GM11168 (cell line): Measurements from ENCODE around the gene TAF1.
"Not testable (repeated sequence)": the region's sequence is repeated elsewhere in the genome, so short reads cannot be mapped to it uniquely, and the experiment has no call there.

Source experiments
- in situ Hi-C: fragments of 300-500 bp; cut with MboI; formaldehyde crosslinking; loops from one replicate; pipeline ENCODE4 v1.12.0; 2022; ENCODE audit warnings: low sequenced_read_pairs; ENCODE audit not compliant: unreplicated experiment

The TAF1 gene

GRCh38 chrX:71365875-71366673 lies at the start of gene TAF1:
Gene TAF1, plus strand, starts transcription at chrX:71366357. Its CDS starts 18 bp downstream, at chrX:71366375.
- in situ Hi-C loops = no loop called here

DNA sequence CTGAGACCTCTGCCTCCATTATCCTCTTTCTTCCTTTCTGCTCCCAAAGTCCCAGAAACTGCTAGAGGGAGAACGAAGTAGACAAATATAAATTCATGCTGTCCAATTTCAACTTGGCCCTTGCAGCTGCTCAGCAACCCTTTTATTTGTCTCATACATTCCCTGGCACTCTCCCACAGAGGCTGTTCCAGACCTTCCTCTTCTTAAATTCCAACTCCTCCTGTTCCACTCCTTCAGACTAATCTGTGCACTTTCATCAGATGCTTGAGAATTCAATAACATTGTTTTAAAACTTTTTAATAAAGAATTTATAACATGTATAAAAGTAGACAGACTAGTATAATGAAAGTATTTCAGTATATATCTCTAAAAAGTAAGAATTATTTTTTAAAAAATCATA lies 49.2 kb upstream of the TAF1 start:
- in situ Hi-C loops = not testable (repeated sequence)

DNA sequence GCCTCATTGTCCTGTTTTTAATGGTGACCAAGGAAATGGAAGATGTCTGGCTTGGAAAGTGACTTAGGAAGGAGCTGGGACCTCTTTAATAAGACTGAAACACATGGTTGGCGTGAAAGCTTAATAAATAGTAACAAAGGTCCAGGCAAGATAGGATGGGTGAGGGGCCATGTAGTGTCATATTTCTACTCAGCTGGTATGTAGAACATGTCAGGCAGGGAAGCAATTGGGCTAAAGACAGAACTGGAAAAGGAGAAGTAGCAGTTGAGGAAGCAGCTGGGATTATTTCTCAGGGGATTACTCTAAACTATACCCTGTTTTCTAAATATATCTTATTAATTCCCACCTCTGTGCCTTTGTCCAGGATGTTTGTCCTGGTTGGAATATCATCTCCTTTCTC lies 46.0 kb upstream of the TAF1 start:
- in situ Hi-C loops = no loop called here

- in situ Hi-C loops = no loop called here
These were observed 44.4 kb upstream of the TAF1 start for GRCh38 chrX:71321731-71322130.

- in situ Hi-C loops = not testable (repeated sequence)
These were observed 41.7 kb upstream of the TAF1 start for GRCh38 chrX:71324452-71324851.

DNA sequence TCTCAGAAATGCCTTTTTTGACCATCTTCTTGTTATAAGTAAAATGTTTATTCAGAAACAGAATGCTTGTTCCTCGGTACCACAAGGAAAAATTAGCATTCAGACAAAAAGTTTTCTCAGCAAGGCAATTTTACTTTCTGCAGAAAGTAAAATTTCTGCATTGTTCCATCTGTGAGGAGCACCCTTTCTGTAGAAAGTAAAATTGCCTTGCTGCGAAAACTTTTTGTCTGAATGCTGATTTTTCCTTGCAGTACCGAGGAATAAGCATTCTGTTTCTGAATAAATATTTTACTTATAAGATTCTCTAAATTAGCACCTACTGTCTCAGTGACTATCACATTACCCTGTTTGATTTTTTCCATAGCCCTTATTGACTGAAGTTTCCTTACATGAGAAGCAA lies 39.8 kb upstream of the TAF1 start:
- in situ Hi-C loops = no loop called here

GRCh38 chrX:71349151-71349665 lies 16.9 kb upstream of the TAF1 start:
- in situ Hi-C loops = not testable (repeated sequence)

- in situ Hi-C loops = not testable (repeated sequence)
These were observed 16.3 kb upstream of the TAF1 start for GRCh38 chrX:71349867-71350266.

DNA sequence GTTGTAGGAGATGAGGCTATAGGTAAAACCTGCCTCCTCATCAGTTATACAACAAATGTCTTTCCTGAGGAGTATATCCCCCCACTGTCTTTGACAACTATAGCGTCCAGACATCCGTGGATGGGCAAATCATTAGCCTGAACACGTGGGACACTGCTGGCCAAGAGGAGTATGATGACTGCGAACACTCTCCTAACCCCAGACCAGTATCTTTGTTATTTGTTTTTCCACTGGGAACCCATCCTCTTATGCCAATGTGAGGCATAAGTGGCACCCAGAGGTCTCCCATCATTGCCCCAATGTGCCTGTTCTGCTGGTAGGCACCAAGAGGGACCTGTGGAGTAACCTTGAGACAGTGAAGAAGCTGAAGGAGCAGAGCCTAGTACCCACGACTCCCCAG lies 13.7 kb upstream of the TAF1 start:
- in situ Hi-C loops = not testable (repeated sequence)

DNA sequence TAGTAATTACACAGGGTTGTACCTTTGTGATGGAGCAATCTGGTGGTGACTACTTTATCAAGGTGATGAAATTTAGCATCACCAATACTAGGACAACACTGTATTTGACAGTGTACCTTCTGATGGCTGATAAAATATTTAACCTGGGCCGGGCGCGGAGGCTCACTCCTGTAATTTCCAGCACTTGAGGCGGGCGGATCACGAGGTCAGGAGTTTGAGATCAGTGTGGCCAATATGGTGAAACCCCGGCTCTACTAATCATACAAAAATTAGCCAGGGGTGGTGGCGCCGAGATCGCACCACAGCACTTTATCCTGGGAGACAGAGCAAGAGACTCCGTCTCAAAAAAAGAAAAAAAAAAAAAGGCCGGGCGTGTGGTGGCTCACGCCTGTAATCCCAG lies 1.9 kb upstream of the TAF1 start:
- in situ Hi-C loops = no loop called here

DNA sequence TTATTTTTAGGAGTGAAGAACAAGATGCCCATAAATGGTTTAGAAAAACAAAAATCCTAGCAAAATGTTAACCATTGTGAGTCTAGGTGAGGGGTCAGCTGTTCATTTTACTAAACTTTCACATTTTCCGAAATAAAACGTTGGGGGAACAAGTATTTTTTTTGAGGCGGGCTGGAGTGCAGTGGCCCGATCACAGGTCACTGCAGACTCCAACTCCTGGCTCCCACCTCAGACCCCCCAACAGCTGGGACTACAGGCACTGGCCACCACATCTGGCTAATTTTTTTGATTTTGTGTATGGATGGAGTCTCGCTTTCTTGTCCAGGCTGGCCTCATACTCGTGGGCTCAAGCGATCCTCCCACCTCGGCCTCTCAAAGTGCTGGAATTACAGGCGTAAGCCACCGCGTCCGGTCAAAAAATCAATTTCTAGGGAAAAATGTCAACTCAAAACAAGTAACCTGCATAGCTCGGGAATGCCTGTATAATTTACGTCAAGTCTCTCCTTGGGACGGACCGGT lies 742 bp upstream of the TAF1 start:
- in situ Hi-C loops = no loop called here

GRCh38 chrX:71366674-71367256 lies 608 bp downstream of the TAF1 start:
- in situ Hi-C loops = no loop called here

- in situ Hi-C loops = no loop called here
These were observed 1.2 kb downstream of the TAF1 start for GRCh38 chrX:71367396-71367795.

GRCh38 chrX:71372388-71372787 lies 6.2 kb downstream of the TAF1 start:
- in situ Hi-C loops = no loop called here

- in situ Hi-C loops = loop anchor here (25.0 kb wide), 1 partner anchor 184 kb away; no protein-coding TSS in a partner anchor
These were observed 12.6 kb downstream of the TAF1 start for GRCh38 chrX:71378732-71379131.

DNA sequence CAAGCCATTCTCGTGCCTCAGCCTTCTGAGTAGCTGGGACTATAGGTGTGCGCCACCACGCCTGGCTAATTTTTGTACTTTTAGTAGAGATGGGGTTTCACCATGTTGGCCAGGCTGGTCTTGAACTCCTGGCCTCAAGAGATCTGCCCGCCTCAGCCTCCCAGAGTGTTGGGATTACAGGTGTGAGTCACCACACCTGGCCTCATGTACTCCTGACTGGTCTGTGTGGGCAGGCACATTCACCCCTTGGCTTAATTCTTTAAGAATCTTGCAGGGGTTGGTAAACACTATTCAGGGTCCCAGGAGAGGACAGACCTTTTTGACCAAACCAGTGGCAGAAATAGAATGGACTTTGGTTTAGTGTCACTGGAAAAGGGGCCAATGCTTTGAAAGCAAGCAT lies 25.6 kb downstream of the TAF1 start:
- in situ Hi-C loops = loop anchor here (25.0 kb wide), 1 partner anchor 171 kb away; no protein-coding TSS in a partner anchor

GRCh38 chrX:71393919-71394318 lies 27.8 kb downstream of the TAF1 start:
- in situ Hi-C loops = loop anchor here (25.0 kb wide), 1 partner anchor 168 kb away; no protein-coding TSS in a partner anchor

DNA sequence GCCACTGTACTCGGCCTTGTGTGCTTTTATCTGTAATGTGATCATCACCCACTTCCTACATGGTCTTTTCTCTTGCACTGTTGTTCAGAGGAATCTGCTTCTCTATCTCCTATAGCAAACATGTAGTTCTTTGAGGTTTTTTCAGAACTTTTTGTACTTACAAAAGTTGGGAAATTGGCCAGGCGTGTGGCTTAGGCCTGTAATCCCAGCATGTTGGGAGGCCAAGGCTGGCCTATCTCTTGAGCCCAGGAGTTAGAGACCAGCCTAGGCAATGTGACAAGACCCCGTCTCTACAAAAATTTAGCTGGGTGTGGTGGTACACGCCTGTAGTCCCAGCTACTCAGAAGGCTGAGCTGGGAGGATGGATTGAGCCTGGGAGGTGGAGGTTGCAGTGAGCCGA lies 30.4 kb downstream of the TAF1 start:
- in situ Hi-C loops = loop anchor here (25.0 kb wide), 1 partner anchor 166 kb away; no protein-coding TSS in a partner anchor

DNA sequence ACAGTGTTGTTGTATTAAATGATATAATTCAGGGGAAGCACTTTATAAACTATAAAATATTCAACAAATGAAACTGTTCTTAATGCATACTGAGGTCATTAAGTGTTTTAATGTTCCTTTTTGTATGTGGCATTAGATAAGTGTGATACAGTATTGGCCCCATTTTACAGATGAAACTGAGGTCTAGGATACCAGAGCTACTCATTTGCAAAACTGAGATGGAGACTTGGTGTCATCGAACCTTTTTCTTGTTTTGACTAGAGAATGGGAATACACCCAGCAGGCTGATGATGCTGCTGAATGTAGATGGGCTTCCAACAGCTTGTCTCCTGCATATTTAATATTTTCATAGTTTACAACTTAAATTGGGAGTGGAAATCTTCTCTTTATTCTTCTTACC lies 34.6 kb downstream of the TAF1 start:
- in situ Hi-C loops = no loop called here

DNA sequence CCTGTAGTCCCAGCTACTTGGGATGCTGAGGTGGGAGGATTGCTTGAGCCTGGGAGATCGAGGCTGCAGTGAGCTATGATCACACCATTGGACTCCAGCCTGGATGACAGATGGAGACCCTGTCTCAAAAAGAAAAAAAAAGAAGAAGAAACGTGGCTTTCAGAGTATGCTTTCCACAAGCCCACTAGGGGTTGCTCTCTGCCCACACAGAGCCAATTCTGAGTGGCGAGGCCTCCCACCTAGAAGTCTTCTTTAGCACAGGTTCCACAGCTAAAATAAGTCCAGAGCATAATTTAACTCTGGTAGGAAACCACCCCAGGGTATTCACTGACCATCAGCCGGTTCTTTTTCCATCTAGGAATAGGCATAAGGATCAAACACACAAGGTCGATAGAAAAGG lies 50.1 kb downstream of the TAF1 start:
- in situ Hi-C loops = not testable (repeated sequence)

- in situ Hi-C loops = no loop called here
These were observed 54.5 kb downstream of the TAF1 start for GRCh38 chrX:71420686-71421085.
